H1 (cell line): ENCODE measurements around the gene RNASE7. TPM values are rescaled to one million over a fixed set of nuclear protein-coding genes. Genes with fewer than 3 reads are reported as not detected.

Source experiments
- MAFK ChIP-seq: IDR thresholded peaks from 2 replicates; pipeline ENCODE4 v1.6.1; 2012; ENCODE audit warnings: low read depth, mild to moderate bottlenecking, improper control_type of control experiment, low read length
- NRF1 ChIP-seq: IDR thresholded peaks from 2 replicates; pipeline ENCODE4 v1.6.1; 2011; ENCODE audit warnings: mild to moderate bottlenecking, low read depth, low read length, improper control_type of control experiment
- PHF8 ChIP-seq: fragments of 200-600 bp; sonication (generic); conservative IDR thresholded peaks from 2 replicates; pipeline ENCODE4 v1.7.1; 2012; ENCODE audit warnings: low read depth, mild to moderate bottlenecking, inconsistent platforms, low read length, moderate library complexity
- RAD21 ChIP-seq, 2 experiments: IDR thresholded peaks in 1 of 2; conservative IDR thresholded peaks in 1 of 2; 2 replicates each; pipeline ENCODE4 v1.6.1; 2011; ENCODE audit warnings: low read depth in 2 of 2, low read length in 2 of 2, improper control_type of control experiment in 1 of 2, inconsistent platforms in 1 of 2, mild to moderate bottlenecking in 1 of 2, moderate library complexity in 1 of 2
- RFX5 ChIP-seq: IDR thresholded peaks from 2 replicates; pipeline ENCODE4 v1.6.1; 2011; ENCODE audit warnings: low read depth, low read length, improper control_type of control experiment, borderline replicate concordance
- polyA plus RNA-seq, 7 experiments: library from polyadenylated mRNA; depleted of rRNA in 3 of 7; stranded (reverse) in 5 of 7; unstranded in 2 of 7; fragments of >200 nt in 5 of 7; fragments of 200-250 nt in 2 of 7; gene quantifications; 1 replicate in 5 of 7; 2 replicates in 1 of 7; 4 replicates in 1 of 7; pipeline versions ENCODE4 v1.2.1 to v1.2.3, GENCODE V29; 2011 to 2013; ENCODE audit warnings: missing spikeins in 2 of 7, mixed read lengths in 2 of 7
- total RNA-seq: library from RNA; stranded (reverse); fragmentation: NEBNext Ultra II Directional; extraction: Animal tissue kit (Norgen Biotek cat#: 25700); gene quantifications from 2 replicates; pipeline ENCODE4 v1.2.1, GENCODE V29; 2021
- TF ChIP-seq, protein P1 (sequence below): IDR thresholded peaks from 2 replicates; pipeline ENCODE4 v1.6.1; 2012; ENCODE audit warnings: low read length, inconsistent platforms
- TF ChIP-seq, protein P2 (sequence below): IDR thresholded peaks from 2 replicates; pipeline ENCODE4 v1.6.1; 2012; ENCODE audit warnings: inconsistent platforms

Gene RNASE7
- total and polyA plus RNA-seq, 2 of the 8 experiments (the other 6 are each of a cell fraction or from before 2014, with no cell fraction given): not detected

DNA sequence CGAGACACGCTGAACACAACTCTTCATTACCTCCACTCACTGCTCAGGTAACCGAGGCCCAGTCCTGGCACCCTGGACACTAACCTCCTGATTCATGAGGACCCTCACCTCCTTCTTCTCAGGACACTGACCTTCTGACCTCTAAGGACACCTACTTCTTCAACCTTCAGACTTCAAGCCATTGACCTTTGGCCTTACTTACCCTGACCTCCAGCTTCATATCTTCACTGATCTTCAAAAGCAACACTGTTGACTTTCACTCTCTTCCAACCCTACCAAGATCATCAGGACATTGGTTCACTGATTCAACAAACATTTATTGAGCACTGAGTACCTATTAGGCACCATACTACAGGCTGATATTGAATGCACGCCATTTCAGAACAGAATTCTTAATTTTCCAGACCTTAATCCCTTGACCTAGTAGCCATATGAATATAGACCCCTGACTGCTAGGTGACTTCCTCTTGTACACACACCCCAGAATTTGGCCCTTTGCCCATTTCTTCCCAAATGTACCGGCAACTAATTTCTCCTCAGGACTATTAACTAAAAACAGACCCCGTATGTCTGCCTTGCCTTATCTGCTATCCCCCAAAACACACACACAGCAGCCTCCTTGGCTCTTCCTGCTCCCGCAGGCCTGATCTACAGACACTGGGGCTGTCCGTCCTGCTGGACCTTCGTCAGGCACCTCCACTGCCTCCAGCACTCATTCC is 33.7 kb downstream of the RNASE7 start (continued):
- TF ChIP-seq, protein P1, sequence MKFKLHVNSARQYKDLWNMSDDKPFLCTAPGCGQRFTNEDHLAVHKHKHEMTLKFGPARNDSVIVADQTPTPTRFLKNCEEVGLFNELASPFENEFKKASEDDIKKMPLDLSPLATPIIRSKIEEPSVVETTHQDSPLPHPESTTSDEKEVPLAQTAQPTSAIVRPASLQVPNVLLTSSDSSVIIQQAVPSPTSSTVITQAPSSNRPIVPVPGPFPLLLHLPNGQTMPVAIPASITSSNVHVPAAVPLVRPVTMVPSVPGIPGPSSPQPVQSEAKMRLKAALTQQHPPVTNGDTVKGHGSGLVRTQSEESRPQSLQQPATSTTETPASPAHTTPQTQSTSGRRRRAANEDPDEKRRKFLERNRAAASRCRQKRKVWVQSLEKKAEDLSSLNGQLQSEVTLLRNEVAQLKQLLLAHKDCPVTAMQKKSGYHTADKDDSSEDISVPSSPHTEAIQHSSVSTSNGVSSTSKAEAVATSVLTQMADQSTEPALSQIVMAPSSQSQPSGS: no peak
- no peak for TF ChIP-seq NRF1
- TF ChIP-seq PHF8: no peak
- no peak for TF ChIP-seq RAD21 (IDR thresholded peaks at IDR 0.05 in 1 of 2, conservative IDR thresholded peaks at IDR 0.05 in 1 of 2; ENCODE audit: low read depth in 2 of 2, low read length in 2 of 2)
- TF ChIP-seq, protein P2, sequence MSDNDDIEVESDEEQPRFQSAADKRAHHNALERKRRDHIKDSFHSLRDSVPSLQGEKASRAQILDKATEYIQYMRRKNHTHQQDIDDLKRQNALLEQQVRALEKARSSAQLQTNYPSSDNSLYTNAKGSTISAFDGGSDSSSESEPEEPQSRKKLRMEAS: no peak
- TF ChIP-seq MAFK: no peak
- TF ChIP-seq RFX5: no peak
